ENCODE measurements around the gene KIFAP3. TPM values are rescaled to one million over a fixed set of nuclear protein-coding genes. Genes with fewer than 3 reads are reported as not detected.

KIFAP3 gene
- polyA plus RNA-seq, 4 donors, result 39.6 to 54.5 (median 49.6) TPM

Other genes with a start within 250 kb of the KIFAP3 start
- 10 to 100 TPM; 12.4 to 21.6 (median 19.6) TPM for gene SCYL3, start 180.8 kb downstream of the KIFAP3 start, polyA plus RNA-seq (ENCODE audit: insufficient read length in 4 of 4)
- not detected for gene NTMT2, start 71.3 kb upstream of the KIFAP3 start, polyA plus RNA-seq (ENCODE audit: insufficient read length in 4 of 4)

All from left renal pelvis (tissue), 4 donors.